NK-92 treated with Interleukin-12 subunit alpha and Interleukin-12 subunit beta, amount 100 ng/mL, for 24 hours (cell line): Measurements from ENCODE around the gene ARMCX4.
"Not testable (repeated sequence)": the region's sequence is repeated elsewhere in the genome, so short reads cannot be mapped to it uniquely, and the experiment has no call there.

ENCODE experiments used
- DNase-seq: peaks from one replicate; lab custom pipeline; 2025; lab: John Stamatoyannopoulos, UW

ARMCX4 gene

DNA sequence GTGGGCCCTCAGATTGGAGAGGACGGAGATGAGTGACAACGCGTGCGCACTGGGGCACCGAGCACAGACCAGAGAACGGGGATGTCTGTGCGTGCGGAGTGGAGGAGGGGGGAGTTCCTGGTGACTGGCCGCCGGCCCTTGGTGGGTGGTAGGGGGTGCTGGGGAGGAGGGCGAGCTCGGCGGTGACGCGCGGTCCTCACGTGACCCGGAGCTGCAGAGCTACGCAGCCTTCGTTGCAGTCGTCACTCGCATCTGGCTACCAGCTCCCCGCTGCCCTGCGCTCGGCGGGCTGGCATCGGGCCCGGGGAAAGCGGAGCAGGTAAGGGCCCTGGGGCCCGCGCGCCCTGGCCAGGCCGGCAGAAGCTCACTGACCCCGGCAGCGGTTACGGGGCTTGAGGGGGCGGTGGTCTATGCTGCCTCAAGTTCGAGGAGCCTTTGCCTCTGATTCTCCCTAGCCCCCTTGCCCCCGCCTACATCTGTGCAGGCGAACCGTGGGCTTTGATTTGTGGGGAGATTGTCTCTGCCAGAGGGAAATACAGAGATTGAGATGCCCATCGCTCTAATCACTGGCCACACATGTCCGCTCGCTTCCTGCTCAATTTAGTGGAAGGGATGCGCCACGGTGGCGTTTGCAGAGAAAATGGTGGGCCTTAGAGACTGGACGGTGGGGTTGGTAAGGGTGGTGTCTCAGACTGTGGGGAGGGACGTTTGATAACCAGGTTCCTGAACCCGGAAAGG, at the start of gene ARMCX4:
Gene ARMCX4 (plus strand): TSS at position 245 of the 738 bp plus-strand sequence. CDS start 3,134 bp downstream, outside the sequence.
- DNase-seq, result no peak

DNA sequence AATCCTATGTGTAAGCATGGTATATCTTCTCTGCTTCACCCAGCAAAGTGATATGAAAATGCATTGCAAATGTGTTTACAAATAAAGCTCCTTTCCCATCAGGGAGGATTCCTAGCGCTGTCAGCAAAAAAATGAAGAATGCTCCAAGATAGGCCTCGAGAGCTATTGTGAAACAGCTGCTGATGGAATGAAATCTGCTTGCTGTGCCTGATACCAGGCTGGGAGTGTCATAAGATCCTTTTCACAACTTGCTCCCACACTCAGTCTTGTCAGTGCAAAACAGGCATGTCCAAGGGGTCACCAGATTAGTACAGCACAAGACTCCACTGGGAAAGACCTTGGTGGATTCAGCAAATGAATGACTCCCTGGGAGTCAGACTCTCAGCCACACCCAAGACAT, 43.2 kb upstream of the ARMCX4 start:
- DNase-seq, result no peak

DNA sequence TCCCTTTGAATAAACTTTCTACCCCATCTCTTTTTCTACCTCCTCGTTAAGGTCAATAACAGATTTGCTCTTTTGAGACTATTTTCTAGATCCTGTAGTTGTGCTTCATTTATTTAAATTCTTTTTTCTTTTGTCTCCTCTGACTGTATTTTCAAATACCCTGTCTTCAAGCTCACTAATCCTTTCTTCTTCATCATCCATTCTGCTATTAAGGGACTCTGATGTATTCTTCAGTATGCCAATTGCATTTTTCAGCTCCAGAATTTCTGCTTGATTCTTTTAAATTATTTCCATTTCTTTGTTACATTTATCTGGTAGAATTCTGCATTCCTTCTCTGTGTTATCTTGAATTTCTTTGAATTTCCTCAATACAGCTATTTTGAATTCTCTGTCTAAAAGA, 36.0 kb upstream of the ARMCX4 start:
- no peak for DNase-seq

DNA sequence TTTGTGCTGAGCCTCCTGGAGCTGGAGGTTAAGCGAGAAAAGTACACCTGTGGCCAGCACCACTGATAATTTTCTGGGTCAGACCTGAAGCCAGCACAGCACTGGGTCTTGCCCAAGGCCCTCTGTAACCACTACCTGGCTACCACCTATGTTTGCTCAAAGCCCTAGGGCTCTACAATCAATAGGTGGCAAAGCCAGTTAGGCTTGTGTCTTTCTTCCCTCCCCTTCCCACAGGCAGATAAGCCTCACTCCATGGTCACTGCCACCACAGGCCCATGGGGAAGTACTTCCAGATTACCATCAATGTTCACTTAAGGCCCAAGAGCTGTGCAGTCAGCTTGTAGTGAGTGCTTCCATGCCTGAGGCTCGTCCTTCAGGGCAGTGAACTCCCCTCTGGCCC, 35.2 kb upstream of the ARMCX4 start:
- no peak for DNase-seq

DNA sequence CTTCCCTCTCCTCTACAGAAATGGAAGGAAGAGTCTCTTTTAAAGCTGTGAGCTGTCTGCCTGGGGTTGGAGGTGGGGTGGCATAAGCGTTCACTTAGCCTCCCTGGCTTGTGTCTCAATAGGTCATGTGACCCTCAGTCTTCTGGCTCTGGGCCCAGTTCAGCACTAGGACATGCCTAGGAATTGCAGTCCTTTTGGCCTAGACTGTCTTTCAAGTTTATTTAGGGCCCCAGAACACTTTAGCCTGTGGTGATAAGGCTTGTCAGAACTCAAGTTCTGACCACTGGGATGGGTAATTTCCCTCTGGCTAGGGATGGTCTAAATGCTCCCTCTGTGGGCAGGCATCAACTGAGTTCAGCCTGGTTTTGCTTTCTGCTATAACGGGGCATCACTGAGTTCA, 34.3 kb upstream of the ARMCX4 start:
- DNase-seq, result no peak

DNA sequence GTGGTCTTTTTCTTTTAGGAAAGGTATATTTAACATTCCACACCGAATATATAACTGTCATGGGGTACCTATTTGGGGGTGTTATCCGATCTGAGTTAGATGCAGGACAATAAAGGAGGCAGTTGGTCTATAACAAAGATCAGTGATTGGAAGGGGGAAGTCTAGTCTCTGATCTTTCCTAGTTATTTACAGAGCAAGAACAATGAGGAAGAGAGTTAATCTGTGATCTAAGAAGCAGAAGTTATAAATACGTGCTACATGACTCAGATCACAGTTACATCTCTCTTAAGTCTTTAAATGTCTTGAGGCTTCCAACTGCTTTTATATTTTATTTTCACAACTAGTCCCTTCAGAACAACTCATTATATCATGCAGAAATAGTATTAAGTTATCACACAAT, 33.2 kb upstream of the ARMCX4 start:
- no peak for DNase-seq

DNA sequence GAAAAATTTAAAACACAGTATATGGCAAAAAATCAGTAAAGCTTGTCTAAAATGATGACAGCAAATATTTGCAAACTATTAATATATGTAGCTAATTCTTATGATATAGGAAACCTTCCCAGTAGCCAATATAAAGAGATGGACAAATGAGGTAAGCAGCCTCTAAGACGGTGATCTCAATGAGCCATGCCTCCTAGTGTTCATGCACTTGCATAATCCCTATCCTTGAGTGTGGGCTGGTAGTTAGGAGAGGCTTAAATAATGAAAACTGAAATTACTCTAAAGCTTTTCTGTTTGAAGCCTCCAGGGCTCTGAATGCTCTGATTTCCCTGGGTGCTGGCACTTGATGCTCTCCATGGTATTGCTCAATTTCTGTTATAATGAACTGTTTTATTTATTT, 24.6 kb upstream of the ARMCX4 start:
- no peak for DNase-seq

DNA sequence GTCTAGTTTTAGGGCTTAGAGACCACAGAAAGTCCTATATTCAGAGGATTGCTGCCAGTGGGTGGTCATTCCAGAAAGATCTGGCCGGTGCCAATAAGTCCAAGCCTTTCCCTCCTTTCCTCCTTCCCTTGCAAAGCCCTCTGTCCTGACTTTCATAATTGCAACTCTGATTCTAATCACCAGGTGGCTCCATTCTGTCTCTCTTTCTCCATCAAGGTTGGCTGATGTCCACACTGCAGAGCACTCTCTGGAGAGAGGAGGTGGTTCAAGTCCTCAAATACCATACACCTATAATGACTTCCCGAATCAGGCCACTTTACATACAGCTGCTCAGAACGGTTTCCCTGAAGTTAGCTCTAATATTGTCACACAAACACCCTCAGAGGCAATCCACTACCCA, 22.4 kb upstream of the ARMCX4 start:
- DNase-seq, result no peak

DNA sequence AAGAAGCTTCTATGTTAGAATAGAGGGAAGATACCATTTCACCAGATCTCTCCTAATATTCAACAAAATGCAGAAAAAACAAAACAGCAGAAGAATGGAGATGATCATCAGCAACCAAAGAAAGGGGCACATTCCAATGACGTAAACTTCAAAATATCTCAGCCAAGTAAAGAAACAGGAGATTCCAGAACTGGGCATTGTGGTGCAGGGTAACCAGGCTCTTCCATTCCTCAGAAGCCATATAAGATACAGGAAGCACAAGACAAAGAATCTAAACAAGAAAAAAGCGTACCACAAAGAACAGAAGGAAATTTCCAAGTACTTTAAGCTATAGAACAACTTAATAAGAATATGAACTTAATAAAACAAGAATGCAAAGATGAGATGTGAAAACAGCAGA, 6.9 kb upstream of the ARMCX4 start:
- DNase-seq, result no peak

DNA sequence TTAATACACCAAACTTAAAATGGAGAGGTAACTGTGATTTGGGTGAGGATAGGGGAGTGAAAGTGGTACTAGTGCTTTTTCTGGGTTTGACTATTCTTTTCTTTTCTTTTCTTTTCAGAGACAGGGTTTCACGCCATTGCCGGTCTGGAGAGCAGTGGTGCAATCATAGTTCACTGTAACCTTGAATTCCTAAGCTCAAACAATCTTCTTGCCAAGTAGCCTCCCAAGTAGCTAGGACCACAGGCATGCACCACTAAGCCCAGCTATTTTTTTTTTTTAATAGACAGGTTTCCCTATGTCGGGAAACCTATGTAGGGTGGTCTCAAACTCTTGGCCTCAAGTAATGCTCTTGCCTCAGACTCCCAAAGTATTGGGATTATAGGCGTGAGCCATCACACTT, 3.0 kb upstream of the ARMCX4 start:
- no peak for DNase-seq

DNA sequence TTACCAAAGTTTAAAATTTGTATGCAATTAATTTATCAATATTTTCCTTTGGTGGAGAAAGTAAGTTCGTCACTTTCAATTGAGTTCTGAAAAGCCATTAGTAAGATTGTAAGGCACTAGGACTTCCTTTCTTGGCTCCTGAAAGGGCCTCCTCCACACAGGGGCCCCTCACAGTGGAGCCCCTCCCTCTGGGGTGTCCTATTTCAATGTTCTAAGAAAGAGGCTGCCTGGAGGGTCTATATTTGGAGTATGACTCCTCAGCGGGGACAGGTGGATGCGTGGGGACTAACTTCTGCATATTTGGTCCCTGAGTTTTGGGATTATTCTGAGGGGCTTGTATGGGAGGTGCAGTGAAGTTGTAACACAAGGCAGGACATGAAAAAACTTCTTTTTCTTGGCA, 1.6 kb upstream of the ARMCX4 start:
- DNase-seq, result no peak

DNA sequence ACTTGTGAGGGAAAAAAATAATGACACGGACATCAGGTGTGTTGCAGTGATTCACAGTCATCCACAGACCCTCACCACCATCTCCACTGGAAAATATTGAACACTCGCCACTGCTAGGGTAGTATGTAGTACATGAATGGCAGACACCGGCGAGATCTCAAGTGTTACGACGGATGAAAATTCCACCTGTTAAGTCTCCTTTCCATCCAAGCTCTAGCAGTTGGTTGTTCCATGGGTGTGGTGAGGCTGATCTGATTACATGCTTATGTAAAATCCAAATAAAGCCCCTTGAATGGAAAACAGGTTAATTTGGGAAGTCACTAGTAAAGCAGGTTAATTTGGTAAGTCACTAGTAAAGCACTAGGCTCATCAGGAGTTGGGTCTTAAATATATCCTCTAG, 1.1 kb upstream of the ARMCX4 start:
- no peak for DNase-seq

DNA sequence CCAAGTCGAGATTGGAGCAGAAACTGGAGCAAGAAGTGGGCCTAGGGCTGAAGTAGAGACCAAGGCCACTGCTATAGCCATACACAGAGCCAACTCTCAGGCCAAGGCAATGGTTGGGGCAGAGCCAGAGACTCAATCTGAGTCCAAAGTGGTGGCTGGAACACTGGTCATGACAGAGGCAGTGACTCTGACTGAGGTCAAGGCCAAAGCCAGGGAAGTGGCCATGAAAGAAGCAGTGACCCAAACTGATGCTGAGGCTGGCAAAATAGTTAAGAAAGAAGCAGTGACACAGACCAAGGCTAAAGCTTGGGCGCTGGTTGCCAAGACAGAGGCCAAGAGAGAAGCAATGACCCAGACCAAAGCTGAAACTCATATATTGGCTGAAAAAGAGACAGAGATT, 3.5 kb downstream of the ARMCX4 start:
- no peak for DNase-seq

DNA sequence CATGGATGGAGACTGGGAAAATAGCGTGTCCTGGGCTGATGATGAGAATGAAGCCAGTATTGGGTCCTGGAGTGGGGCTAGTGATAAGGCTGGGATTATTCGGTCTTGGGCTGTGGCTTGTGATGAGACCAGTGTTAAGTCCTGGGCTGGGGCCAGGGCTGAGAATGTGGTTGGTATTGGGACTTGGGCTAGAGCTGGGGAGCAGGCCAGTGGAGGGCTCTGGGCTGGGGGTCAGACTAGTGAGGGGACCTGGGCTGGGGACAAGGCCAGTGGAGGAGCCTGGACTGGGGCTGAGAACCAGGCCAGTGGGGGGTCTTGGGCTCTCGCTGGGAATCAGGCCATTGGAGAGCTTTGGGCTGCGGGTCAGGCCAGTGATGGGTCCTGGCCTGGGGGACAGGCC, 6.7 kb downstream of the ARMCX4 start:
- DNase-seq, result no peak

DNA sequence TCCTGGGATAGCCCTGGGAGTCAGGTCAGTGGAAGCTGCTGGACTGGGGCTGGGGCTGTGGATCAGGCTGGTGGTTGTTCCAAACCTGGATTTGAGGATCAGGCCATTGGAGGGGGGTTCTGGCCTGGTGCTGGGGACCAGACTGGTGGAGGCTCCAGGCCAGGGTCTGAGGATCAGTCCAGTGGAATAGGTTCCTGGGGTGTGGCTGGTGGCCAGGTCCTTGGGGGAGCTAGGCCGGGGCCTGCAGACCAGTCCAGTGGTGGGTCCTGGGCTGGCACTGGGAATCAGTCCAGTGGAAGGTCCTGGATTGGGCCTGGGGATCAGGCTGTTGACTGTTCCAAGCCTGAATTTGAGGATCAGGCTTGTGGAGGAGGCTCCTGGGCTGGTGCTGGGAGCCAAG, 8.0 kb downstream of the ARMCX4 start:
- DNase-seq, result no peak

DNA sequence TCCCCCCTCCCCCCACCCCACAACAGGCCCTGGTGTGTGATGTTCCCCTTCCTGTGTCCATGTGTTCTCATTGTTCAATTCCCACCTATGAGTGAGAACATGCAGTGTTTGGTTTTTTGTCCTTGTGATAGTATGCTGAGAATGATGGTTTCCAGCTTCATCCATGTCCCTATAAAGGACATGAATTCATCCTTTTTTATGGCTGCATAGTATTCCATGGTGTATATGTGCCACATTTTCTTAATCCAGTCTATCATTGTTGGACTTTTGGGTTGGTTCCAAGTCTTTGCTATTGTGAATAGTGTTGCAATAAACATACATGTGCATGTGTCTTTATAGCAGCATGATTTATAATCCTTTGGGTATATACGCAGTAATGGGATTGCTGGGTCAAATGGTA, 17.7 kb downstream of the ARMCX4 start:
- not testable (repeated sequence) for DNase-seq

DNA sequence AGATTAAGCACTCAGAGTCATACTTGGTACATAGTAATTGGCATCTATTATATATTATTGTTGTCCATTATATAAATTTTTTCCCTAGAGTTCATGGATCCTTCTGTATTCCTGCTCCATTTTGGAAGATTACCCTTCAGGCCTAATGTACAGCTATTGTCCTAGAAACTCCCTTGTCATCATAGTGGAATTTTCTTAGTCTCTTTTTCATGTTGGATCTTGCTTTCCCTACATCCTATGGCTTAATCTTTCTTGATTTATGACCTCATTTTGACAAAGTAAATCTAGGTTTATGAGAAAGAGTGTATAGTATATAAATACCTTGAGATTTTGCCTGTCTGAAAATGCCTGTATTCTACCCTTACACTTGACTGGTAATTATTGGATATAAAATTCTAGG, 22.1 kb downstream of the ARMCX4 start:
- no peak for DNase-seq

DNA sequence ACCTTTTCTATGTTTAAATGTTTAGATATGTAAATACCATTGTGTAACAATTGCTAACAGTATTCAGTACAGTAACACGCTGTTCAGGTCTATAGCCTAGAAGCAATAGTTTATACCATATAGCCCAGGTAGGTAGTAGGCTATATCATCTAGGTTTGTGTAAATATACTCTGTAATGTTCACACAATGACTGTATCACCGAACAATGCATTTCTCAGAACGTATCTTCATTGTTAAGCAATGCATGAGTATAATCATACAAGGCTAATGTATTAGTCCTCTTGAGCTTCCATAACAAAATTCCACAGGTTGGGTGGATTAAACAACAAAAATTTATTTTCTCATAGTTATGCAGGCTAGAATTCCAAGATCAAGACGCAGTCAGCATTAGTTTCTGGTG, 22.7 kb downstream of the ARMCX4 start:
- DNase-seq, result no peak

DNA sequence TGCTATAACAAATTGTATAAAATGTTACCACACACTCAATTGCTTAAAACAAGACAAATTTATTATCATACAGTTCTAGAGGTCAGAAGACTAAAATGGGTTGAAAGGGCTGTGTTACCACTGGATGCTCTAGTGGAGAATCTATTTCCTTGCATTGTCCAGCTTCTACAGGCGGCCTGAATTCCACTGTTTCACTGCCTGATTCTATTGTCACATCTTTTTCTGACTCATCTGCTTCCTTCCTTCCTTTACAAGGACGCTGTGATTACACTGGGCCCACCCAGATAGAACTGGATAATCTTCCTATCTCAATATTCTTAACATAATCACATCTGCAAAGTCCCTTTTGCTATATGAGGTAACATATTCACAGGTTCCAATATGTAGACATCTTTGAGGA, 45.7 kb downstream of the ARMCX4 start:
- no peak for DNase-seq
